Activated CD8-positive, alpha-beta T cell treated with anti-CD3 and anti-CD28 coated beads, Interleukin-2, amount 10 ng/mL, durations not matched to agents 7 days and 5 days (primary cell): ENCODE measurements around the gene FBLN2. TPM values are rescaled to one million over a fixed set of nuclear protein-coding genes. Genes with fewer than 3 reads are reported as not detected.

Experiments
- ATAC-seq: fragments of 150-1000 bp; cut with Tn5 transposase; one replicate; pipeline ENCODE4 v1.10.0; 2021; ENCODE audit warnings: moderate library complexity
- CTCF ChIA-PET: fragments of 350-600 bp; sonication (Branson Sonifier 250); formaldehyde crosslinking; loops from one replicate; lab custom pipeline; 2021; ENCODE audit warnings: antibody characterized with exemption; lab: Charles Lee
- POLR2A ChIA-PET: fragments of 350-600 bp; sonication (Branson Sonifier 250); formaldehyde crosslinking; loops from one replicate; lab custom pipeline; 2021; ENCODE audit warnings: antibody characterized with exemption; lab: Charles Lee
- DNase-seq: peaks from one replicate; pipeline ENCODE4 v3.0.0-alpha.2; 2020
- H3K27ac Mint-ChIP-seq: one replicate; pipeline ENCODE4 v1.8.0; 2021; ENCODE audit warnings: mild to moderate bottlenecking, mixed read lengths
- H3K27me3 Mint-ChIP-seq: one replicate; pipeline ENCODE4 v1.8.0; 2021; ENCODE audit warnings: low read depth, mixed read lengths
- H3K36me3 Mint-ChIP-seq: one replicate; pipeline ENCODE4 v1.8.0; 2021; ENCODE audit warnings: low read depth, mixed read lengths
- H3K4me1 Mint-ChIP-seq: one replicate; pipeline ENCODE4 v1.8.0; 2021; ENCODE audit warnings: low read depth, mixed read lengths
- H3K4me3 Mint-ChIP-seq: one replicate; pipeline ENCODE4 v1.8.0; 2021; ENCODE audit warnings: mild to moderate bottlenecking, mixed read lengths
- H3K9me3 Mint-ChIP-seq: one replicate; pipeline ENCODE4 v1.8.0; 2022; ENCODE audit warnings: mixed read lengths; ENCODE audit not compliant: insufficient read depth
- total RNA-seq, 2 experiments: library from RNA; stranded (reverse); gene quantifications; one replicate each; pipeline ENCODE4 v1.2.3, GENCODE V29; 2021

FBLN2 gene
- total RNA-seq, 2 experiments from 2014 or later, result 1.8 to 2.6 TPM

DNA sequence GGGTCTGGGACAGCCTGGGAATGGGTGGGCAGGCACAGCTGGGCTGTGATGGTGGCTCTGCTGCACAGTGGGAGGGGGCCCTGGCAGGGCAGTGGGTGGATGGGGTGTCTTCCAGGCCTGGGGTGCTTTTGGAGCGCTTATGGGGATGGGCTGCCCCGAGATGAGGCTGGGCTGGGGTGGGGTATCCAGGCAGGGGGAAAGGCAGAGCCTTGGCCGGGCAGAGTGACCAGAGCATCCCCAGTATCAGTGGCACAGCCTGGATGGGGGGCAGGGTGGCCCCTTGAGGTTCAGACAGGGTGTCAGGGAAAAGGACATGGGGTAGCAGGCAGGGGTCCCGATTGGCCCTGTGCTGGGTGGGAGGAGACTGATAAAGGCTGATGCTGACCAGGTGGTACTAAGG lies 42.2 kb upstream of the FBLN2 start:
- no peak for ATAC-seq
- CTCF ChIA-PET, result interaction anchor here (1.1 kb wide), 1 partner anchor 141 kb away, joined by 3 read pairs; no protein-coding TSS in a partner anchor
- H3K4me3 Mint-ChIP-seq, result no peak overlapping the region

GRCh38 chr3:13507247-13507569 lies 41.7 kb upstream of the FBLN2 start:
- ChIA-PET CTCF (no interaction called here), POLR2A (no interaction called here)
- Mint-ChIP-seq H3K9me3 (no peaks in the 10 kb centered on the region), H3K4me3 (no peak overlapping the region), H3K27me3 (no peaks in the 10 kb centered on the region), H3K4me1 (no peaks in the 10 kb centered on the region), H3K36me3 (no peaks in the 10 kb centered on the region), H3K27ac (no peak overlapping the region)
- no peak for ATAC-seq
- DNase-seq, result no peak

More for the DNA sequence above, 42.2 kb upstream of the FBLN2 start:
- H3K4me1 Mint-ChIP-seq, result no peaks in the 10 kb centered on the region
- H3K27me3 Mint-ChIP-seq, result no peaks in the 10 kb centered on the region
- no peak overlapping the region for H3K27ac Mint-ChIP-seq
- POLR2A ChIA-PET, result no interaction called here
- H3K36me3 Mint-ChIP-seq, result no peaks in the 10 kb centered on the region
- DNase-seq, result no peak
- no peaks in the 10 kb centered on the region for H3K9me3 Mint-ChIP-seq

GRCh38 chr3:13507570-13508339 lies 41.2 kb upstream of the FBLN2 start:
- no peak overlapping the region for H3K27ac Mint-ChIP-seq
- H3K4me3 Mint-ChIP-seq, result no peak overlapping the region
- H3K9me3 Mint-ChIP-seq, result no peaks in the 10 kb centered on the region

DNA sequence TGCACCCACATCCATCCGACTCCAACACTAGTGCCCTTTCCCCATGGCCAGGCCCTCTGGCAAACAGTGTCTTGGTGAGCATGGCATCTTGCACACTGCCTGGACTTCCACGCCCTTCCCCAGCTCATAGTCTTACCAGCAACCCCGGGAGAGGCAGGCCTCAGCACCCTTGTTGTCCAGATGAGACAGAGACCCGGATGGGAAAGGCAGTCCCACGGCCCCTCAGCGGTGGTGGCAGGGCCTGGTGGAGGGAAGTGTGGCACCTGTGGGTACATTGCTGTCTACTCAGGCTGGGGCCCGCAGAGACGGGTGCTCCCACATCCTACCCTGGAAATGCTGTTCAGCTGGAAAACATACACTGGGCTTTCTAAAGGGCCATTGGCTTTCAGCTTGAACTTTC lies 40.4 kb upstream of the FBLN2 start:
- H3K4me1 Mint-ChIP-seq, result no peaks in the 10 kb centered on the region
- ChIA-PET POLR2A (no interaction called here), CTCF (interaction anchor here (1.3 kb wide), 1 partner anchor 150 kb away, joined by 3 read pairs; no protein-coding TSS in a partner anchor)
- ATAC-seq (no peak), DNase-seq (no peak)
- H3K4me3 Mint-ChIP-seq, result no peak overlapping the region
- H3K27ac Mint-ChIP-seq, result no peak overlapping the region
- no peaks in the 10 kb centered on the region for H3K9me3 Mint-ChIP-seq
- H3K27me3 Mint-ChIP-seq, result no peaks in the 10 kb centered on the region
- no peaks in the 10 kb centered on the region for H3K36me3 Mint-ChIP-seq

More at GRCh38 chr3:13507570-13508339, 41.2 kb upstream of the FBLN2 start:
- Mint-ChIP-seq H3K4me1 (no peaks in the 10 kb centered on the region), H3K36me3 (no peaks in the 10 kb centered on the region), H3K27me3 (no peaks in the 10 kb centered on the region)
- ATAC-seq (no peak), DNase-seq (no peak)
- ChIA-PET POLR2A (no interaction called here), CTCF (no interaction called here)

DNA sequence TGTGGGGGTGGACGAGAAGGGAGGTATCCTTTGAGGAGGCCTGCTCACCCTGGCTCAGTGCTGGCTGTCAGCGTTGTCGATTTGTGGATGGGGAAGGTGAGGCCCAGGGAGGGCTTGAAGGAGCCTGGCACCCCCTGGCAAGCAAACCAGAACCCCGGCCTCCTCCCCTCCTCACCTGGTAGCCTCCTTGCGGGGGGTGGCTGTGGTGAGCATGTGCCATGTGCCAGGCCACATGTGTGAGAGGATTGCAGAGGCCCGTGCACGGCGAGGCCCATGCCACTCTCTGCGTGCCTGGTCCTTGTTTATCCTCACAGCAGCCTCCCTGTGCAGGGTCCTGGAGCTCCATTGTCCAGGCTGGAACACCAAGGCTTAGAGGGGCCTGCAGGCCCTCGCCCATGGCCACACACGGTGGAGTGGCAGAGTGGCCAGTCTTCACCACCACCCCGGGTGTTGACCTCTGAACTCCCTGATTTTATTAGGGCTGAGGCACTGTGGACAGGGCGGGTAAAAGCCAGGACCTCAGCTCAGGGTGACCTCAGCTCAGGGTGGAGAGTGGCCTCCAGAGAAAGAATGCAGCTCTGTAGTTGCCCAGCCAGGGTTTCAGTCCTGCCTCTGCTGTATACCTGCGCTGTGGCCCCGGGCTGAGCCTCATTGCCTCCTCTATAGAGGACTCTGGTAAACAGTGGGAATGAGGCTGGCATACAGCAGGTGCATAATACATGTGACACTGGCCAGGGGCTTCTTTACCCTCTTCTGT lies 39.7 kb upstream of the FBLN2 start:
- no peaks in the 10 kb centered on the region for H3K9me3 Mint-ChIP-seq
- H3K27me3 Mint-ChIP-seq, result no peaks in the 10 kb centered on the region
- DNase-seq (no peak), ATAC-seq (no peak)
- no peaks in the 10 kb centered on the region for H3K4me1 Mint-ChIP-seq
- no peak overlapping the region for H3K4me3 Mint-ChIP-seq
- no peaks in the 10 kb centered on the region for H3K36me3 Mint-ChIP-seq
- ChIA-PET CTCF (interaction anchor here (1.3 kb wide), 1 partner anchor 149 kb away, joined by 3 read pairs; no protein-coding TSS in a partner anchor), POLR2A (no interaction called here)
- H3K27ac Mint-ChIP-seq, result no peak overlapping the region

GRCh38 chr3:13509816-13510192 lies 39.1 kb upstream of the FBLN2 start:
- H3K27me3 Mint-ChIP-seq, result no peaks in the 10 kb centered on the region
- H3K4me3 Mint-ChIP-seq, result no peak overlapping the region
- no peak for DNase-seq
- no peak overlapping the region for H3K27ac Mint-ChIP-seq
- CTCF ChIA-PET, result interaction anchor here (1.3 kb wide), 1 partner anchor 149 kb away, joined by 3 read pairs; no protein-coding TSS in a partner anchor
- ATAC-seq, result no peak
- no peaks in the 10 kb centered on the region for H3K9me3 Mint-ChIP-seq
- POLR2A ChIA-PET, result no interaction called here
- no peaks in the 10 kb centered on the region for H3K36me3 Mint-ChIP-seq
- H3K4me1 Mint-ChIP-seq, result no peaks in the 10 kb centered on the region

- ChIA-PET CTCF (no interaction called here), POLR2A (no interaction called here)
- DNase-seq, result no peak
- ATAC-seq, result no peak
- Mint-ChIP-seq H3K36me3 (no peaks in the 10 kb centered on the region), H3K27ac (no peak overlapping the region), H3K4me3 (no peak overlapping the region), H3K4me1 (no peaks in the 10 kb centered on the region), H3K9me3 (no peaks in the 10 kb centered on the region), H3K27me3 (peaks cover 5% of the 10 kb centered on the region)
These were observed 36.5 kb upstream of the FBLN2 start for GRCh38 chr3:13512451-13512850.

GRCh38 chr3:13513051-13513912 lies 35.6 kb upstream of the FBLN2 start:
- Mint-ChIP-seq H3K36me3 (no peaks in the 10 kb centered on the region), H3K4me3 (no peak overlapping the region), H3K9me3 (no peaks in the 10 kb centered on the region), H3K4me1 (no peaks in the 10 kb centered on the region), H3K27me3 (peaks cover 5% of the 10 kb centered on the region), H3K27ac (no peak overlapping the region)
- no peak for ATAC-seq
- no peak for DNase-seq
- CTCF ChIA-PET, result interaction anchor here (2.4 kb wide), 1 partner anchor 144 kb away, joined by 7 read pairs; no protein-coding TSS in a partner anchor
- POLR2A ChIA-PET, result no interaction called here

DNA sequence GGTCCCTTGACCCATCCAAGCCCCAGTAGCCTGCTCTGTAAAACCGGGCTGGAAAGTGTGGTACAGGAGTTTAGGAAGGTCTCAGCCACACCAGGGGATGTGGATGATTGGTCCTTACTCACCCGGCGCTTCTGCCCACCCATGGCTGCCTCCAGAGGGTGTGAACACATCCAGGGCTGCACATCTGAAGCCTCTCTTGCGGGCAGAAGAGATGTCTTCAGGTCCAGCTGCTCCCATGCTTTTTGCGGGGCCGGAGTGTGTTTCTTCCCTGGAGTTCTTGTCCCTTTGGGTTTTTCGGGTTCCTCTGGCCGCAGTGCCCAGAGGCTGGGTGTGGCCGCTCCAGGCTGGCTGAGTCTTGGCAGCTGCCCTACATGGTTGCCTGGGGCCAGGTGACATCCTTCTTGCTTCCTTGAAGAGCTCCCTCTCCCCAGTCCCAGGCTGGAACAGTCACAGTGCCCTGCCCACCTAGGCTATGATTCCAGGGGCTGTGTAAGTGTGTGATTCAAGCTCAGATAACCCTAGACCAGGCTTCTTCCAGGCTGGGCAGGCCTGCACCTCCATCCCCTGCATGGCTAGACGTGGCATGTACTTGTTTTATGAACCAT lies 34.9 kb upstream of the FBLN2 start:
- Mint-ChIP-seq H3K4me1 (no peaks in the 10 kb centered on the region), H3K36me3 (no peaks in the 10 kb centered on the region), H3K4me3 (no peak overlapping the region), H3K27ac (no peak overlapping the region), H3K9me3 (no peaks in the 10 kb centered on the region), H3K27me3 (peaks cover 5% of the 10 kb centered on the region)
- CTCF ChIA-PET, result interaction anchor here (0.6 to 2.4 kb wide), 2 partner anchors 133 to 144 kb away, joined by 5 to 7 read pairs; no protein-coding TSS in a partner anchor
- POLR2A ChIA-PET, result no interaction called here
- no peak for ATAC-seq
- DNase-seq, result no peak

- ChIA-PET POLR2A (interaction anchor here (0.6 to 1.2 kb wide), 2 partner anchors 14 to 85 kb away, joined by 4 to 5 read pairs; no protein-coding TSS in a partner anchor), CTCF (interaction anchor here (1.0 to 2.4 kb wide), 6 partner anchors 10 to 143 kb away, joined by 3 to 7 read pairs (median 4); no protein-coding TSS in a partner anchor)
- no peak overlapping the region for H3K4me3 Mint-ChIP-seq
- H3K27me3 Mint-ChIP-seq, result peaks cover 5% of the 10 kb centered on the region
- DNase-seq (no peak), ATAC-seq (no peak)
- no peaks in the 10 kb centered on the region for H3K4me1 Mint-ChIP-seq
- H3K27ac Mint-ChIP-seq, result no peak overlapping the region
- no peaks in the 10 kb centered on the region for H3K36me3 Mint-ChIP-seq
- no peaks in the 10 kb centered on the region for H3K9me3 Mint-ChIP-seq
These were observed 34.1 kb upstream of the FBLN2 start for GRCh38 chr3:13514639-13515435.
